ENCODE data around the gene TEK. TPM values are rescaled to one million over a fixed set of nuclear protein-coding genes. Genes with fewer than 3 reads are reported as not detected.

TEK gene
- total and polyA plus RNA-seq, 9 of the 15 experiments (the other 6 are each of a cell fraction or from before 2014, with no cell fraction given) = 0.03 to 0.13 (median 0.06) TPM

GRCh38 chr9:27198190-27198589, 89.2 kb downstream of the TEK start (continued):
- TF ChIP-seq ZNF407 (IDR thresholded peaks at IDR 0.05; ENCODE audit: low read depth) = no peak
- TF ChIP-seq FOXA3 (CRISPR knock-in tag; conservative IDR thresholded peaks at IDR 0.05 in 1 of 2, IDR thresholded peaks at IDR 0.05 in 1 of 2) = no peak
- no peak for TF ChIP-seq CTCF (IDR thresholded peaks at IDR 0.05 in 2 of 3, conservative IDR thresholded peaks at IDR 0.05 in 1 of 3; ENCODE audit: insufficient read depth in 2 of 3, low read depth in 1 of 3, low read length in 3 of 3)
- no peak for TF ChIP-seq TOE1 (IDR thresholded peaks at IDR 0.05; ENCODE audit: borderline replicate concordance)
- no peak for TF ChIP-seq TOE1 (CRISPR knock-in tag; IDR thresholded peaks at IDR 0.05; ENCODE audit: borderline replicate concordance, low read depth)
- TF ChIP-seq CEBPB (tag; IDR thresholded peaks at IDR 0.05) = no peak
- no peak for TF ChIP-seq SNIP1 (IDR thresholded peaks at IDR 0.05; ENCODE audit: low read depth)
- no peak for TF ChIP-seq MTA2 (IDR thresholded peaks at IDR 0.05; ENCODE audit: low read depth)
- TF ChIP-seq POLR2G (IDR thresholded peaks at IDR 0.05; ENCODE audit: low read depth, low read length) = no peak
- no peak for TF ChIP-seq MEF2D (tag; conservative IDR thresholded peaks at IDR 0.05; ENCODE audit: low read depth)
- TF ChIP-seq E2F4 (CRISPR knock-in tag; IDR thresholded peaks at IDR 0.05; ENCODE audit: low read depth) = no peak
- TF ChIP-seq LCOR (CRISPR knock-in tag; IDR thresholded peaks at IDR 0.05) = no peak
- TF ChIP-seq KLF16 (IDR thresholded peaks at IDR 0.05) = no peak
